TTC549 (cell line): ENCODE results near the gene FCGR2B.
"Not testable (repeated sequence)": the region's sequence is repeated elsewhere in the genome, so short reads cannot be mapped to it uniquely, and the experiment has no call there.

Experiments
- FAIRE-seq: peaks from 2 replicates; lab custom pipeline; 2012; peaks lifted over from hg19 to GRCh38; lab: Jason Lieb, UNC

FCGR2B gene

DNA sequence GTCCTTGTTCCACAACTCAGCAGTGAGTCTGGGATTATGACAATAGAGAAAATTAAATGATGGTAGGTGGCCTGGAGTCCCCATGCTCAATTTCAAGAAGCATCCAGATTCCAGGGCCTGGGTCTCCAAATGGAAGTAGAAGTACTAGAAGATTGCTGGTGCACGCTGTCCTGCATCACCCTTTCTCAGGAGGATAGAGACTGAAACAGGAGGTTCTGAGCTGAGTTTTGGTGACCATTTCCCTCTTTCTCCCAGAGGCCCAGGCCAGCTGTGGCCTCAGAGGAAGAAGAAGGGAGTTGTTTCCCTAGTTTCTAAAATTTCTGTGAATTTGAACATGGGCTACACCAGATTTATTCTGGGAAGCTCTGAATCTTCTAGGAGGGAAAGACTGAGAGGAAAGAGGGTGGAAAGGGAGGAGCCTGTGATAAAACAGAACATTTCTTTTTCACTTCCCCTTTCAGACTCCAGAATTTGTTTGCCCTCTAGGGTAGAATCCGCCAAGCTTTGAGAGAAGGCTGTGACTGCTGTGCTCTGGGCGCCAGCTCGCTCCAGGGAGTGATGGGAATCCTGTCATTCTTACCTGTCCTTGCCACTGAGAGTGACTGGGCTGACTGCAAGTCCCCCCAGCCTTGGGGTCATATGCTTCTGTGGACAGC is at the start of gene FCGR2B:
Gene FCGR2B (plus strand): TSS at position 460 of the 656 bp plus-strand sequence. CDS start 99 bp downstream, at position 559.
- not testable (repeated sequence) for FAIRE-seq

- not testable (repeated sequence) for FAIRE-seq
Measured at GRCh38 chr1:161616417-161616816, 46.5 kb upstream of the FCGR2B start.

GRCh38 chr1:161618517-161618916 is 44.4 kb upstream of the FCGR2B start:
- not testable (repeated sequence) for FAIRE-seq

GRCh38 chr1:161620399-161620798 is 42.5 kb upstream of the FCGR2B start:
- FAIRE-seq: not testable (repeated sequence)

DNA sequence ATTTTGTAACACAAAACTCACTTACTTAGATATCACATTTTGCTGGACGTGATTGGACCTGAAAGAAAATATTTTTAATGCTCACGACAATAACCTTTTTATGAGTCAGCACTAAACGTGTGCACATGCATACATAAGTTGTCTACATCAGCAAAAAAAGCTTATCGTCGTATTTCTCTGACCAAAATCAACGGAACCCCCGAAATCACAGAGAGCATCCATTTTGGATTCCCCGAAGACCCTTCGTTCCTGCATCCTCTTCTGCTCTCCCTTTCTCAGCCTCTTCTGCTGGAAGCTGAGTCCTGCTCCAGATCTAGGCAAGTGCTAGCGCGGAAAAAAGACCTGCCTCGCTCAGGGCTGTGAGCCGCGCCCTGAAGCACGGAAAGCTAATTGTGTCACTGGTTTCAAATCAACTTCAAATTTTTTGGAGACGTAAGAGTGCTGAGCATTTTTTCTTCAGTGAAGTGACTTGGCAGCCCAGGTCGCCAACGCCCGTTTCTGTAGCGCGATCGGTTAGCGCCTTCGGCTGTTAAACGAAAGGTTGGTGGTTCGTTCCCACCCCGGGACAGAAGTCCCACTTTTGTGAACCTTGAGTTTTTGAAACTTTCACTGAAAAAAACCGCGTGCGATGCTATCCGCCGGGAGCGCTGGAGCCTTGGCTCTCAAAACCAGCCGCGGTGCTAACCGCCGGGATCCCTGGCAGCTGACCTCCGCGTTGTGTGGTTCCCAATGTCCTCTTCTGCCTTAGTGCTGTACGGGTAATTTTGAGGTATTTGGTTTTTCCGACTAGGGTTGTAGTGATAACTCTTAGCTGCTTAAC is 41.6 kb upstream of the FCGR2B start:
- FAIRE-seq: peak; percentile 78

DNA sequence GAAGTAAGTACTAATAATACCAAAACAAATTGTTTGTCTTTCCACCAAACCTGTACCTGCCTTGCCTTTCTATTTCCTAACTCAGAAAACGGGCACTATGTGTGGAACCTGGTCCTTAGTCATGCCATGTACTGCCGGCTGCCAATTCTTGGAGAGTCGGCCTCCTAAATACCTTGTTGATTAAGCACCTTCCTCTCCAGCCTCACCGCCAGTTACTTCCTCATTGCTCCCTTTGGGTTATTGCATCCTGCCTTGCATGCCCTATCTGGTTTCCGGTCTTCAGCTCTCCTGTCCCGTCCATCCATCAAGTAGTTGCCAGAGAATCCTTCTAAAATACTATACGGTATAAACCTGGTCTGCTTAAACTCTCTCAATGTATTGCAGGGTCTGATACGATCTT is 40.9 kb upstream of the FCGR2B start:
- FAIRE-seq: not testable (repeated sequence)

DNA sequence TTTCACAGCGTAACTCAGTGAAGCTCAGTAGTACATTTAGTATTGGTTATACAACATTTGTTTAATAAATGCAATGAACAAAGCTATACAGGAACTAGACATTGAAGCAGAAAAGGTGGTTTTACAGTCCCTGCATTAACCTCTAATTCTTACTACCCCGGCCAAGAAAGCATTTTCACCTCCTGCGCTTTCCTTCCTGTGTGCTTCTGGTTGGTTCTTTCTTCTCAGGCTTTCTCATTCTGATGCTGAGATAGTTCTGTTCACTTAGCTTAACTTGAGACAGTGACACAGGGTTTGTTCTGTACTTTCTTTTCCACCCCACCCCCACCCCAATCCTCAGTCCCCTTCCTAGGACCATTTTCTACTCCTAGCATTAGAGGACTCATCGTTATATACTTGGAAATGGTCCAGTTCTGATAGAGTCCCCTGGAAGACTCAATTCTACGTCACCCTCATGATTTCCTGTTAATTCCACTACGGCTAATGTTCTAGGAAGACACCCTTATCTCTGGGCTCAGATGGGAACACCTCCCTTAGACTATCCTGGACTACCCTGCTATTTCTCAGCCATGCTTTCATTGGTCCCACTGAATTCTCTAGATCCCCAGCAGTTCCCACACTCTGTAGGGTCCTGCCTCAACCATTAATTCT is 39.4 kb upstream of the FCGR2B start:
- not testable (repeated sequence) for FAIRE-seq

DNA sequence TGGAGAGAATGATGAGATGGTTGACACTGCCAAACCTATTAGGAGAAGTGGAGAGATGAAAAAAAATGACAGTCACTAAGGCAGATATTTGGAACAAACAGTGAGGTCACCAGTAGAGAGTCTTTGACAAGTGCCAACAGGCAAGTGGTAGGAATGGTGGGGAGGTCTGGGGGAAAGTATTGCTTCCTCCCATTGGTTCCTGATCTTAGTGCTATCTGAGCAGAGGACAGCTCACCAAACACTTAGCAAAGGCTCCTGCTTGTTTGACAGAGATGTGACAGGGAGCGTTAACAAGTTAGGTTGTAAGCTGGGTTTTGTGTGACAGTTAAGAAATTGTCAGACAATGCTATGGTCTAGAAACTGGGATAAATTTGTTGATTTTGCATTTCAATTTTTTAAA is 38.3 kb upstream of the FCGR2B start:
- not testable (repeated sequence) for FAIRE-seq

GRCh38 chr1:161626445-161627146 is 36.3 kb upstream of the FCGR2B start:
- FAIRE-seq: not testable (repeated sequence)

- FAIRE-seq: not testable (repeated sequence)
Measured at GRCh38 chr1:161630128-161630742, 32.7 kb upstream of the FCGR2B start.

DNA sequence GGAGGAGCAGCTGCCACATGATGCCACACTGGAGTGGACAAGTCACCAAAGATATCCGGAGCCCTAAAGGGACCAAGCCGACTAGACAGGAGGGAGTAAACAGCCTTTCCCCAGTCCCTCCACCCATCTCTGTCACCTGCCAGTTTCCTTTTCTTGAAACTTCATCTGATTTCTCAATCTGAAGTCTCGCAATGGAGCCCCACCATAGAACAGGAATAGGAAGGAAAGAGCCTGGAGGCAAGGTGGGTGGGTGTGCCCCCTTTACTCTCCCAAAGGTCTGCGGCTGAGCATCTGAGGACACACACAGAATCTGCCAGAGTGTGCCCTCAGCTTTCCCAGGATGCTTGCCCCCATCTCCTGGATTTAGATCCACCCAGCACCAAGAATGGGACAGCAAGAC is 31.9 kb upstream of the FCGR2B start, which contains the start of gene FCGR3B:
Gene FCGR3B (minus strand): TSS at position 101 of the 400 bp plus-strand sequence. CDS start 82 bp downstream, at position 19.
- FAIRE-seq: no peak

DNA sequence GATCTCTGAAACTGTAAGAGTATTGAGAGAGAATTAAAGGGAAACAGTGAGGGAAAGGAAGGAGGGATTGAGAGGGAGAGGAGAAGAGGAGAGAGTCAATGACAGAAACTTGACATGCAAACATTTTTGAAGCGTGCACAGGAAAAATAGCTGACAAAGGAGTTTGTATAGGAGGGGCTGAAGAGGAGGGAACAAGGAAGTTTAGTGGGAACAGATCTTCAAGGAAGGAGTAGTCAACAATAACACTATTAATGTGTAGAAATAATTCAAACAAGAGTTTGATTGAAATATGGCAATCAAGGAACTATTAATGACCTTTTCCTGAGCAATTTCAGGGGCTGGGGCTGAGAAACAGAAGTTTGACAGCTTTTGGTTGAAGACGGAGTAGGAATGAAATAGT is 27.9 kb upstream of the FCGR2B start:
- FAIRE-seq: not testable (repeated sequence)

DNA sequence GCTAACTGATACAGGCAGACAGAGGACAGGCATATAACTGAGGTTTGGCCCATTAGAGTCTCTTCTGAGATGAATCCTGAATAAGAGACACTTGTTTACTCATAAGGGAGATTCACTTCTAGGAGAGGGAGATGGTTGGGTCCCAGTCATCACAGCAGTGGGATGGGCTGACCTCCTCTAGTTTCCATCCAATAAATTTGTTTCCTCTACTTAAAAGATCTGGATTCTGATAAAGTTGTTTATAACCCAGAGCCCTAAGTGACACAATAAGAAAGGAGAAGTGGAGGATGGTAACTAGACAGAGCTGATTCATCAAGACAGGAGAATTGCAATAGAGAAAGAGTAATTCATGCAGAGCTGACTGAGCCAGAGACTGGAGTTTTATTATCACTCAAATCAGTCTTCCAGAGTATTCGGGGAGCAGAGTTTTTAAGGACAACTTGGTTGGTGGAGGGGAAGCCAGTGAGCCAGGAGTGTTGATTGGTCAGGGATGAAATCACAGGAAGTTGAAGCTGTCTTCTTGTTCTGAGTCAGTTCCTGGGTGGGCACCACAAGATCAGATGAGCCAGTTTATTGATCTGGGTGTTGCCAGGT is 26.7 kb upstream of the FCGR2B start:
- not testable (repeated sequence) for FAIRE-seq

DNA sequence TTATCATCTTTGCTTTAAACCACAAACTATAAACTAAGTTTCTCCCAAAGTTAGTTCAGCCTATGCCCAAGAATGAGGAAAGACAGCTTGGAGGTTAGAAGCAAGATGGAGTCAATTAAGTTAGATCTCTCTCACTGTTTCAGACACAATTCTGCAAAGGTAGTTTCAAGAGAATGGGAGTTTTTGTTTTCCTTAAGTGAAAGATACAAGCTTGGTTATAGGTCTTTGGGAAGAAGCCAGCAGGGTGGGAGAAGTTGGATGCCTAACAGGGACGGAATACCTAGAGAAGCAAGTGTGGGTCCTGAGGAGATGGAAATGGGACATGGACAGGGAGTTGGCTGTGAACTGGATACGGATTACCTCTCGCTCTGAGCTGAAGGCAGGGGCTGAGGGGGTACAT is 26.0 kb upstream of the FCGR2B start:
- FAIRE-seq: not testable (repeated sequence)

- FAIRE-seq: not testable (repeated sequence)
Measured at GRCh38 chr1:161638251-161638993, 24.5 kb upstream of the FCGR2B start.

- not testable (repeated sequence) for FAIRE-seq
Measured at GRCh38 chr1:161639203-161639602, 23.7 kb upstream of the FCGR2B start.

- peak; percentile 89 for FAIRE-seq
Measured at GRCh38 chr1:161642697-161643096, 20.2 kb upstream of the FCGR2B start.

DNA sequence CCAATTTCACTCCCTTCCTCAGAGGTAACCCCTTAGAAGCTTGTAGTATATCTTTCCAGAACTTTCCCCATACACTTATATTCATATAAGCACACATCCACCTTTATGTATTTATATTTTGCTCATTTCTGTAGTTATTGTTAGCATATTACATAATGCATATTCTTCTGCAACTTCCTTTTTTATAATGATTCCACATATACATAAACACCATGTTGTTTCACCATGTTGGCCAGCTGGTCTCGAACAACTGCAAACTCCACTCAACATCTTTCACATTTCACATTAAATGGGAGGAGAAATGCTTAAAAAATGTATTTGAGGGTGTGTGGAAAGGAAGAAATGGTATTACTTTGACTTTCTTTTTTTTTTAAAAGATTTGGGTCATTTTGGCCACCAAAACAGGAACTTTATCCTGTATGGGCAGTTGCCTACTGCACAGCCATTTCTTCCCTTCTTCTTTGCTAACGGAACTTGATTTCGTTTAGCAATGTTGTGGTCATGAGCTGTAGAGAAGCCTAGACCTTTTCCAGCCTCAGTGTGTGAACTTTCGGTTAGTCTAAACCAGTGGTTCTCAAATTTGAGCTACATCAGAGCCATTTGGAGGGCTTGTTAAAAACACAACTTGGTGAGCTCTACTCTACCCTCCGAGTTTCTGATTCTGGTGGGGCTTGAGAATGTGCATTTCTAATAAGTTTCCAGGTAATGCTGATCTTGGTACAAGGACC is 19.3 kb upstream of the FCGR2B start:
- FAIRE-seq: not testable (repeated sequence)

GRCh38 chr1:161644855-161645254 is 18.1 kb upstream of the FCGR2B start:
- not testable (repeated sequence) for FAIRE-seq
